CD4-positive, alpha-beta memory T cell (primary cell): Measurements from ENCODE around the gene PRPH2. TPM values are rescaled to one million over a fixed set of nuclear protein-coding genes. Genes with fewer than 3 reads are reported as not detected.

ENCODE experiments used
- CTCF ChIA-PET: fragments of 350-600 bp; sonication (Branson Sonifier 250); formaldehyde crosslinking; loops from one replicate; lab custom pipeline; 2021; ENCODE audit warnings: inconsistent platforms; ENCODE audit not compliant: partially characterized antibody; lab: Charles Lee
- POLR2A ChIA-PET: fragments of 350-600 bp; sonication (Branson Sonifier 250); formaldehyde crosslinking; loops from one replicate; lab custom pipeline; 2021; ENCODE audit not compliant: partially characterized antibody; lab: Charles Lee
- DNase-seq, 5 donors: peaks; one replicate each; pipeline versions ENCODE4 v3.0.0 to v3.0.0-alpha.2; 2020 to 2022; ENCODE audit warnings: mixed read lengths in 1 of 5
- H3K27ac ChIP-seq: one replicate; pipeline ENCODE4 v1.7.0; 2013; ENCODE audit warnings: low read depth, low read length
- H3K27me3 ChIP-seq: 2 replicates; pipeline ENCODE4 v1.7.0; 2013; ENCODE audit warnings: mild to moderate bottlenecking, low read length, moderate library complexity; ENCODE audit not compliant: insufficient read depth
- H3K36me3 ChIP-seq: 2 replicates; pipeline ENCODE4 v1.7.0; 2013; ENCODE audit warnings: mild to moderate bottlenecking, low read length, moderate library complexity; ENCODE audit not compliant: insufficient read depth
- H3K4me1 ChIP-seq: 2 replicates; pipeline ENCODE4 v1.7.0; 2013; ENCODE audit warnings: mild to moderate bottlenecking, low read length, moderate library complexity; ENCODE audit not compliant: insufficient read depth
- H3K4me3 ChIP-seq, 2 donors: one replicate each; pipeline ENCODE4 v1.7.0; 2013; ENCODE audit warnings: low read length in 2 of 2, mild to moderate bottlenecking in 1 of 2
- H3K9me3 ChIP-seq, 2 donors: one replicate each; pipeline ENCODE4 v1.7.0; 2013; ENCODE audit warnings: low read length in 2 of 2, control low read depth in 1 of 2; ENCODE audit not compliant: control insufficient read depth in 1 of 2
- H3K27ac Mint-ChIP-seq, 7 donors: one replicate each; pipeline ENCODE4 v1.8.0; 2020 to 2021; ENCODE audit warnings: mixed read lengths in 7 of 7, mild to moderate bottlenecking in 6 of 7, inconsistent platforms in 3 of 7, moderate library complexity in 3 of 7
- H3K27me3 Mint-ChIP-seq, 2 donors: one replicate each; pipeline ENCODE4 v1.8.0; 2020 to 2021; ENCODE audit warnings: mixed read lengths in 2 of 2
- H3K36me3 Mint-ChIP-seq, 2 donors: one replicate each; pipeline ENCODE4 v1.8.0; 2020 to 2021; ENCODE audit warnings: mixed read lengths in 2 of 2, inconsistent platforms in 1 of 2, mild to moderate bottlenecking in 1 of 2
- H3K4me1 Mint-ChIP-seq, 4 donors: one replicate each; pipeline ENCODE4 v1.8.0; 2020 to 2021; ENCODE audit warnings: mixed read lengths in 4 of 4, mild to moderate bottlenecking in 1 of 4
- H3K4me3 Mint-ChIP-seq, 8 donors: one replicate each; pipeline ENCODE4 v1.8.0; 2020 to 2021; ENCODE audit warnings: mixed read lengths in 8 of 8, mild to moderate bottlenecking in 7 of 8, moderate library complexity in 6 of 8, inconsistent platforms in 3 of 8
- H3K9me3 Mint-ChIP-seq, 8 donors: one replicate each; pipeline ENCODE4 v1.8.0; 2020 to 2021; ENCODE audit warnings: mixed read lengths in 8 of 8, mild to moderate bottlenecking in 5 of 8, inconsistent platforms in 3 of 8, moderate library complexity in 1 of 8
- intact Hi-C: fragments of 100-400 bp; cut with micrococcal nuclease; formaldehyde crosslinking; loops from one replicate; pipeline ENCODE4 v1.15.1; 2023
- polyA plus RNA-seq, 2 donors: library from polyadenylated mRNA; unstranded; fragments of 300-500 nt; fragmentation: Illumina TruSeq; gene quantifications; one replicate each; pipeline ENCODE4 v1.2.3, GENCODE V29; 2021
- total RNA-seq, 2 experiments: library from RNA; stranded (reverse); gene quantifications; one replicate each; pipeline ENCODE4 v1.2.3, GENCODE V29; 2021

The PRPH2 gene, protein sequence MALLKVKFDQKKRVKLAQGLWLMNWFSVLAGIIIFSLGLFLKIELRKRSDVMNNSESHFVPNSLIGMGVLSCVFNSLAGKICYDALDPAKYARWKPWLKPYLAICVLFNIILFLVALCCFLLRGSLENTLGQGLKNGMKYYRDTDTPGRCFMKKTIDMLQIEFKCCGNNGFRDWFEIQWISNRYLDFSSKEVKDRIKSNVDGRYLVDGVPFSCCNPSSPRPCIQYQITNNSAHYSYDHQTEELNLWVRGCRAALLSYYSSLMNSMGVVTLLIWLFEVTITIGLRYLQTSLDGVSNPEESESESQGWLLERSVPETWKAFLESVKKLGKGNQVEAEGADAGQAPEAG
- not detected for total RNA-seq
- under 1 TPM in 1 of 2 donors, not detected in 1; 0.11 TPM for polyA plus RNA-seq

GRCh38 chr6:42722497-42722896, at the start of gene PRPH2:
PRPH2 (minus strand) TSS chr6:42722597; CDS start chr6:42722334, 263 bp downstream.
- H3K4me1 ChIP-seq: peaks cover 16% of the 10 kb centered on the region
- Mint-ChIP-seq H3K4me3 (no peak within 1 kb of the TSS), H3K36me3 (no peaks in the 10 kb centered on the region), H3K4me1 (peaks cover 11 to 19% (median 16%) of the 10 kb centered on the region in 4 donors), H3K27me3 (no peaks in the 10 kb centered on the region), H3K9me3 (no peaks in the 10 kb centered on the region), H3K27ac (peak within 1 kb of the TSS in 1 of 7 donors; percentile 17)
- H3K36me3 ChIP-seq: no peaks in the 10 kb centered on the region
- no peaks in the 10 kb centered on the region for H3K9me3 ChIP-seq
- no peaks in the 10 kb centered on the region for H3K27me3 ChIP-seq
- H3K4me3 ChIP-seq: no peak within 1 kb of the TSS
- CTCF ChIA-PET: interaction anchor here (0.9 kb wide), 1 partner anchor 18 kb away, joined by 3 read pairs; no protein-coding TSS in a partner anchor
- intact Hi-C loops: no loop called here
- no peak within 1 kb of the TSS for H3K27ac ChIP-seq
- DNase-seq: no peak
- POLR2A ChIA-PET: no interaction called here

GRCh38 chr6:42771741-42772100, 49.3 kb upstream of the PRPH2 start:
- Histone ChIP-seq H3K9me3 (no peaks in the 10 kb centered on the region), H3K27me3 (no peaks in the 10 kb centered on the region), H3K27ac (peak overlapping the region; percentile 89), H3K4me3 (peak overlapping the region; percentile 7 to 11), H3K4me1 (peaks cover 77% of the 10 kb centered on the region), H3K36me3 (no peaks in the 10 kb centered on the region)
- H3K27ac Mint-ChIP-seq: peak overlapping the region; percentile 97 to 100 (median 100)
- intact Hi-C loops: loop anchor here (1.0 kb wide), 4 partner anchors 11 to 108 kb away; partner anchors contain the start of genes BICRAL, RPL7L1 and TBCC
- DNase-seq: peak in 4 of 5 donors; percentile 75 to 79 (median 77)
- POLR2A ChIA-PET: interaction anchor here (0.8 to 34.2 kb wide), 31 partner anchors 12 to 859 kb away, joined by 3 to 1692 read pairs (median 7); partner anchors contain the start of genes BICRAL, CNPY3, CUL7 and KLC4
- H3K4me1 Mint-ChIP-seq: peaks cover 54 to 88% (median 70%) of the 10 kb centered on the region in 4 donors
- CTCF ChIA-PET: interaction anchor here (0.9 to 8.9 kb wide), 6 partner anchors 8 to 110 kb away, joined by 3 to 81 read pairs (median 8); partner anchors contain the start of genes BICRAL and TBCC
- no peaks in the 10 kb centered on the region for H3K27me3 Mint-ChIP-seq
- H3K9me3 Mint-ChIP-seq: peaks cover 0 to 2% (median 0%) of the 10 kb centered on the region in 8 donors
- H3K36me3 Mint-ChIP-seq: peaks cover 7 to 8% of the 10 kb centered on the region in 2 donors
- peak overlapping the region; percentile 72 to 90 (median 84) for H3K4me3 Mint-ChIP-seq

- Histone ChIP-seq H3K4me1 (peaks cover 59% of the 10 kb centered on the region), H3K27me3 (no peaks in the 10 kb centered on the region), H3K36me3 (no peaks in the 10 kb centered on the region), H3K4me3 (no peak overlapping the region), H3K27ac (peak overlapping the region; percentile 93), H3K9me3 (no peaks in the 10 kb centered on the region)
- ChIA-PET POLR2A (interaction anchor here (0.7 to 34.2 kb wide), 14 partner anchors 10 to 209 kb away, joined by 3 to 1692 read pairs (median 10); partner anchors contain the start of genes BICRAL, PEX6, RPL7L1 and TBCC), CTCF (interaction anchor here (2.8 to 8.9 kb wide), 2 partner anchors 14 to 23 kb away, joined by 11 to 81 read pairs; partner anchors contain the start of gene TBCC)
- Mint-ChIP-seq H3K27ac (peak overlapping the region; percentile 96 to 100 (median 100)), H3K36me3 (peaks cover 22% of the 10 kb centered on the region in 2 donors), H3K9me3 (peaks cover 0 to 2% (median 0%) of the 10 kb centered on the region in 8 donors), H3K27me3 (no peaks in the 10 kb centered on the region), H3K4me3 (peak overlapping the region in 5 of 8 donors; percentile 3 to 36 (median 24)), H3K4me1 (peaks cover 49 to 75% (median 65%) of the 10 kb centered on the region in 4 donors)
- peak in 1 of 5 donors; percentile 40 for DNase-seq
- intact Hi-C loops: no loop called here
Measured at GRCh38 chr6:42769836-42770235, 47.4 kb upstream of the PRPH2 start.

- peaks cover 22 to 23% of the 10 kb centered on the region in 2 donors for H3K36me3 Mint-ChIP-seq
- H3K4me3 Mint-ChIP-seq: no peak overlapping the region
- Histone ChIP-seq H3K9me3 (no peaks in the 10 kb centered on the region), H3K27me3 (no peaks in the 10 kb centered on the region), H3K36me3 (no peaks in the 10 kb centered on the region), H3K4me1 (peaks cover 51% of the 10 kb centered on the region), H3K4me3 (no peak overlapping the region), H3K27ac (peak overlapping the region; percentile 93)
- intact Hi-C loops: no loop called here
- CTCF ChIA-PET: interaction anchor here (1.7 to 8.9 kb wide), 3 partner anchors 22 to 43 kb away, joined by 5 to 81 read pairs (median 7); partner anchors contain the start of gene TBCC
- no peak for DNase-seq
- H3K4me1 Mint-ChIP-seq: peaks cover 42 to 68% (median 57%) of the 10 kb centered on the region in 4 donors
- POLR2A ChIA-PET: interaction anchor here (1.0 to 34.2 kb wide), 7 partner anchors 9 to 122 kb away, joined by 3 to 1692 read pairs (median 64); partner anchors contain the start of genes BICRAL, RPL7L1 and TBCC
- peaks cover 0 to 2% (median 0%) of the 10 kb centered on the region in 8 donors for H3K9me3 Mint-ChIP-seq
- H3K27me3 Mint-ChIP-seq: no peaks in the 10 kb centered on the region
- H3K27ac Mint-ChIP-seq: peak overlapping the region; percentile 80 to 100 (median 100)
Measured at GRCh38 chr6:42769051-42769450, 46.7 kb upstream of the PRPH2 start.

GRCh38 chr6:42766163-42766670, 43.8 kb upstream of the PRPH2 start:
- Mint-ChIP-seq H3K27me3 (no peaks in the 10 kb centered on the region), H3K27ac (peak overlapping the region in 2 of 7 donors; percentile 18 to 60), H3K9me3 (peaks cover 0 to 2% (median 0%) of the 10 kb centered on the region in 8 donors), H3K4me1 (peaks cover 26 to 46% (median 37%) of the 10 kb centered on the region in 4 donors), H3K4me3 (no peak overlapping the region), H3K36me3 (peaks cover 22 to 26% of the 10 kb centered on the region in 2 donors)
- peaks cover 34% of the 10 kb centered on the region for H3K4me1 ChIP-seq
- H3K27ac ChIP-seq: no peak overlapping the region
- intact Hi-C loops: no loop called here
- H3K4me3 ChIP-seq: no peak overlapping the region
- no peaks in the 10 kb centered on the region for H3K36me3 ChIP-seq
- ChIA-PET CTCF (interaction anchor here (1.0 to 1.4 kb wide), 2 partner anchors 14 to 18 kb away, joined by 3 read pairs; no protein-coding TSS in a partner anchor), POLR2A (interaction anchor here (0.6 to 34.2 kb wide), 3 partner anchors 18 to 314 kb away, joined by 3 to 1692 read pairs (median 802); partner anchors contain the start of genes BICRAL, TBCC and TRERF1)
- H3K9me3 ChIP-seq: no peaks in the 10 kb centered on the region
- no peak for DNase-seq
- no peaks in the 10 kb centered on the region for H3K27me3 ChIP-seq

GRCh38 chr6:42764911-42765648, 42.7 kb upstream of the PRPH2 start:
- CTCF ChIA-PET: interaction anchor here (1.4 kb wide), 1 partner anchor 16 kb away, joined by 3 read pairs; no protein-coding TSS in a partner anchor
- H3K4me1 Mint-ChIP-seq: peaks cover 20 to 37% (median 29%) of the 10 kb centered on the region in 4 donors

More at GRCh38 chr6:42764911-42765648, 42.7 kb upstream of the PRPH2 start:
- no peaks in the 10 kb centered on the region for H3K27me3 Mint-ChIP-seq
- H3K36me3 ChIP-seq: no peaks in the 10 kb centered on the region
- intact Hi-C loops: no loop called here
- peak overlapping the region in 3 of 7 donors; percentile 18 to 64 (median 18) for H3K27ac Mint-ChIP-seq
- H3K4me3 ChIP-seq: no peak overlapping the region
- H3K9me3 ChIP-seq: no peaks in the 10 kb centered on the region
- H3K27ac ChIP-seq: no peak overlapping the region
- no peaks in the 10 kb centered on the region for H3K27me3 ChIP-seq
- no peak for DNase-seq
- H3K9me3 Mint-ChIP-seq: no peaks in the 10 kb centered on the region
- no peak overlapping the region for H3K4me3 Mint-ChIP-seq
- H3K36me3 Mint-ChIP-seq: peaks cover 18 to 26% of the 10 kb centered on the region in 2 donors
- H3K4me1 ChIP-seq: peaks cover 25% of the 10 kb centered on the region
- POLR2A ChIA-PET: interaction anchor here (0.6 to 34.2 kb wide), 3 partner anchors 17 to 313 kb away, joined by 3 to 1692 read pairs (median 802); partner anchors contain the start of genes BICRAL, TBCC and TRERF1
